Spleen (tissue), 11 donors: ENCODE results near the gene CCNJL. TPM values are rescaled to one million over a fixed set of nuclear protein-coding genes. Genes with fewer than 3 reads are reported as not detected.

Source experiments
- DNase-seq: peaks from one replicate; pipeline ENCODE4 v3.0.0-alpha.2; 2020
- H3K27ac ChIP-seq, 8 donors: fragments of 200-600 bp; sonication (generic) in 7 of 8; 1 replicate in 4 of 8; 2 replicates in 4 of 8; pipeline versions ENCODE4 v1.5.0 to v1.8.0; 2016 to 2021; ENCODE audit warnings: inconsistent platforms in 4 of 8, mild to moderate bottlenecking in 4 of 8, moderate library complexity in 1 of 8
- H3K27me3 ChIP-seq, 7 donors: fragments of 200-600 bp; sonication (generic) in 6 of 7; replicated peaks in 1 of 7; 1 replicate in 4 of 7; 2 replicates in 3 of 7; pipeline versions ENCODE4 v1.5.0 to v1.8.0; 2016 to 2021; ENCODE audit warnings: inconsistent platforms in 3 of 7, mild to moderate bottlenecking in 1 of 7
- H3K36me3 ChIP-seq, 6 donors: fragments of 200-600 bp; sonication (generic) in 5 of 6; 1 replicate in 4 of 6; 2 replicates in 2 of 6; pipeline versions ENCODE4 v1.5.0 to v1.8.0; 2016 to 2021; ENCODE audit warnings: inconsistent platforms in 2 of 6
- H3K4me1 ChIP-seq, 6 donors: fragments of 200-600 bp; sonication (generic) in 5 of 6; 1 replicate in 3 of 6; 2 replicates in 3 of 6; pipeline versions ENCODE4 v1.5.0 to v1.8.0; 2016 to 2021; ENCODE audit warnings: inconsistent platforms in 3 of 6
- H3K4me3 ChIP-seq, 8 donors: fragments of 200-600 bp; sonication (generic) in 7 of 8; 1 replicate in 4 of 8; 2 replicates in 4 of 8; pipeline versions ENCODE4 v1.5.0 to v1.8.0; 2016 to 2021; ENCODE audit warnings: inconsistent platforms in 4 of 8, mild to moderate bottlenecking in 4 of 8, moderate library complexity in 2 of 8
- H3K9me3 ChIP-seq, 8 donors: fragments of 200-600 bp; sonication (generic) in 7 of 8; 1 replicate in 4 of 8; 2 replicates in 4 of 8; pipeline versions ENCODE4 v1.5.0 to v1.8.0; 2016 to 2021; ENCODE audit warnings: inconsistent platforms in 4 of 8
- POLR2A ChIP-seq, 3 donors: fragments of 450-650 bp; IDR thresholded peaks; one replicate each; pipeline ENCODE4 v1.5.1; 2017; ENCODE audit warnings: antibody characterized with exemption in 3 of 3, mild to moderate bottlenecking in 1 of 3
- POLR2AphosphoS5 ChIP-seq, 3 donors: sonication (generic); formaldehyde crosslinking; IDR thresholded peaks; one replicate each; pipeline ENCODE4 v1.5.1; 2017; ENCODE audit warnings: antibody characterized with exemption in 3 of 3
- WGBS, 5 donors: extraction: QIAGEN DNeasy Blood & Tissue Kit in 3 of 5; methylation state at CpG; one replicate each; pipeline versions ENCODE4 v1.1.5 to v1.1.7; 2013 to 2018; 5-methylcytosine and 5-hydroxymethylcytosine counted together
- intact Hi-C: fragments of 100-400 bp; cut with DNase I; formaldehyde crosslinking; loops from one replicate; pipeline ENCODE4 v1.15.0; 2023; ENCODE audit warnings: low total_unique reads
- polyA plus RNA-seq, 3 donors: library from polyadenylated mRNA; stranded (reverse); fragments of 200-250 nt; gene quantifications; one replicate each; pipeline ENCODE4 v1.2.1, GENCODE V29; 2013
- total RNA-seq, 7 donors: library from RNA; depleted of rRNA in 3 of 7; stranded (reverse); fragments of >200 nt in 3 of 7; fragmentation: NEBNext Ultra II Directional in 4 of 7; extraction: Animal tissue kit (Norgen Biotek cat#: 25700) in 4 of 7; gene quantifications; one replicate each; pipeline versions ENCODE4 v1.1.0 to v1.2.1, GENCODE V29; 2016 to 2021
- TF ChIP-seq, protein P1 (sequence below), 11 experiments: fragments of 200-600 bp in 7 of 11; fragments of 450-650 bp in 4 of 11; sonication (generic) in 4 of 11; IDR thresholded peaks in 8 of 11; conservative IDR thresholded peaks in 3 of 11; 1 replicate in 7 of 11; 2 replicates in 4 of 11; pipeline versions ENCODE4 v1.4.0 to v1.8.0; 2016 to 2021; ENCODE audit warnings: antibody characterized with exemption in 11 of 11, inconsistent platforms in 4 of 11, mild to moderate bottlenecking in 1 of 11
- donor health status: healthy with polysubstance abuse.
- donor health status: DM: no; HTN: no; CAD: no; lungs with moderate emphysema.
- donor health status: DM: no; HTN: no; CAD: no.
- donor health status: Bipolar disorder and iron deficiency.
- donor health status: healthy.
- donor health status: DM: no; HTN: no; CAD: no.
- donor health status: DM: yes; HTN: yes; CAD: no.

CCNJL gene
- total and polyA plus RNA-seq, 10 donors: 1.3 to 24.9 (median 12.9) TPM

DNA sequence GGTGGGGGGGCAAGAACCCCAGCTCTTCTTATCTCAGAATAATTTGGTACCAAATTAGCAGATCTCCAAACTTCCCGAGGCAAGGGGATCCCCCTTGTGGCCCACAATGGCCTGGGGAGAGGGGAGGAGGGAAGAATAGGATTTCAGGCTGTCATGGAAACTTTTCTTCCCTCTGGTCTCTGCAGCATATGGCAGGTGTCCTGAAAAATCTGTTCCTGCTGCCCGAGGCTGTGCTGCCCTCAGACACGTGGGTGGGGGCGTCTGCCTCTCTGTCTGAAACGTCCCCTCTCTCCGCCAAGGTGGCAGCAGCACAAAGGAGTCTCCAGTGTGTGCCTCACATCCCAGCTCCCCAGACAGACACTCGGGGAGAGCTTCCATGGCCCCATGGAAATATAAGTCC is 34.0 kb downstream of the CCNJL start:
- Histone ChIP-seq H3K36me3 (peaks cover 0 to 48% (median 0%) of the 10 kb centered on the region in 6 donors), H3K4me3 (no peak overlapping the region), H3K4me1 (peaks cover 0 to 34% (median 8%) of the 10 kb centered on the region in 6 donors), H3K9me3 (no peaks in the 10 kb centered on the region), H3K27me3 (no peaks in the 10 kb centered on the region), H3K27ac (no peak overlapping the region)
- 78 to 81% (median 79%) methylated on average over 6 to 7 of the region's 7 CpGs for WGBS, 5 donors
- no peak for DNase-seq
- intact Hi-C loops: no loop called here
- TF ChIP-seq POLR2A (IDR thresholded peaks at IDR 0.05) (no peak), POLR2AphosphoS5 (IDR thresholded peaks at IDR 0.05) (no peak)
- TF ChIP-seq, protein P1, sequence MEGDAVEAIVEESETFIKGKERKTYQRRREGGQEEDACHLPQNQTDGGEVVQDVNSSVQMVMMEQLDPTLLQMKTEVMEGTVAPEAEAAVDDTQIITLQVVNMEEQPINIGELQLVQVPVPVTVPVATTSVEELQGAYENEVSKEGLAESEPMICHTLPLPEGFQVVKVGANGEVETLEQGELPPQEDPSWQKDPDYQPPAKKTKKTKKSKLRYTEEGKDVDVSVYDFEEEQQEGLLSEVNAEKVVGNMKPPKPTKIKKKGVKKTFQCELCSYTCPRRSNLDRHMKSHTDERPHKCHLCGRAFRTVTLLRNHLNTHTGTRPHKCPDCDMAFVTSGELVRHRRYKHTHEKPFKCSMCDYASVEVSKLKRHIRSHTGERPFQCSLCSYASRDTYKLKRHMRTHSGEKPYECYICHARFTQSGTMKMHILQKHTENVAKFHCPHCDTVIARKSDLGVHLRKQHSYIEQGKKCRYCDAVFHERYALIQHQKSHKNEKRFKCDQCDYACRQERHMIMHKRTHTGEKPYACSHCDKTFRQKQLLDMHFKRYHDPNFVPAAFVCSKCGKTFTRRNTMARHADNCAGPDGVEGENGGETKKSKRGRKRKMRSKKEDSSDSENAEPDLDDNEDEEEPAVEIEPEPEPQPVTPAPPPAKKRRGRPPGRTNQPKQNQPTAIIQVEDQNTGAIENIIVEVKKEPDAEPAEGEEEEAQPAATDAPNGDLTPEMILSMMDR (IDR thresholded peaks at IDR 0.05 in 8 of 11, conservative IDR thresholded peaks at IDR 0.05 in 3 of 11): no peak

DNA sequence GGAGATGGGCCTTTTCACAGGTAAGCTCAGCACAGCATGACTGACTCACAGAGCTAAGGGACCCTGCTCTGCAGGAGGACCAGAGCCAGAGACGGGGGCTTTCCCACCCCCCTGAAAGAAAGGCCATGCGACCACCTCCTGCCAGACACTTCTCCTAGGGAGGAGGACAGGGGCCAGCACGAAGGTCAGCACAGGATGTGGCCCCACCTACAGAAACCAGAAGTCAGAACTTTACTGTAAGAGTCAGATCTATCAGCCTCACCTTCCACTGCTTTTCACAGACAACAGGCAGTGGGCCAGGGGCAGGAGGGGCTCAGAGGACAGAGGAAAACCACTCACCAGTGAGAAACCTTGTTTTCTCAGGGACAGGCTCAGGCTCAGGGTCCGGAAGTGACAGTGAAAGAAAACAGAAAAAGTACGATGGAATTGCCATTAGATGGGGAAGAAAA is 37.9 kb downstream of the CCNJL start:
- Histone ChIP-seq H3K27me3 (no peaks in the 10 kb centered on the region), H3K36me3 (peaks cover 0 to 36% (median 0%) of the 10 kb centered on the region in 6 donors), H3K27ac (peak overlapping the region in 1 of 8 donors; percentile 43), H3K4me1 (peaks cover 20 to 57% (median 35%) of the 10 kb centered on the region in 6 donors), H3K9me3 (no peaks in the 10 kb centered on the region), H3K4me3 (no peak overlapping the region)
- TF ChIP-seq POLR2A (IDR thresholded peaks at IDR 0.05) (no peak), POLR2AphosphoS5 (IDR thresholded peaks at IDR 0.05) (no peak)
- TF ChIP-seq, protein P1 (IDR thresholded peaks at IDR 0.05 in 8 of 11, conservative IDR thresholded peaks at IDR 0.05 in 3 of 11): no peak
- DNase-seq: peak; percentile 42
- WGBS, 5 donors: 47 to 64% (median 59%) methylated on average over 4 to 5 of the region's 5 CpGs
- intact Hi-C loops: no loop called here

DNA sequence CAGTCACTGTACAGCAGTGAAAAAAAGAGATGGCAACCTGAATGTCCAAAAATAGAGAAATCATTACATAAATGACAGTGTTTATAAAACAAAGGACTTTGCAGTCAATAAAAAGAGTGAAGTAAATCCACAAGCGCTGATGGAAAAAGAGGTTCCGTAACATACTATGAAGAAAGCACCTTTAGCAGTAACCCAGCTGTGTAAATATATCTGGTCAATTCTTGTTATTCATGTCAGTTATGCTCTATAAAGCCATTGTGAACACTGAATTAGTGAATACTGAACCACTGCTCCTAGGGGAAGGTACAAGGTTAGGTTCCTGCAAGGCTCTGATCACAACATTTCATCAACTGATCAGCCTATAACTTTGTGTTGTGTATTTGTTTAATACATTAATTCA is 39.5 kb downstream of the CCNJL start:
- 89 to 99% (median 96%) methylated on average over 2 of the region's 2 CpGs for WGBS, 5 donors
- intact Hi-C loops: no loop called here
- TF ChIP-seq POLR2A (IDR thresholded peaks at IDR 0.05) (no peak), POLR2AphosphoS5 (IDR thresholded peaks at IDR 0.05) (no peak)
- TF ChIP-seq, protein P1 (IDR thresholded peaks at IDR 0.05 in 8 of 11, conservative IDR thresholded peaks at IDR 0.05 in 3 of 11): no peak
- no peak for DNase-seq
- H3K9me3 ChIP-seq: no peaks in the 10 kb centered on the region
- H3K4me1 ChIP-seq: peaks cover 32 to 73% (median 51%) of the 10 kb centered on the region in 6 donors
- peaks cover 0 to 21% (median 0%) of the 10 kb centered on the region in 6 donors for H3K36me3 ChIP-seq
- H3K27me3 ChIP-seq: no peaks in the 10 kb centered on the region
- H3K4me3 ChIP-seq: no peak overlapping the region
- H3K27ac ChIP-seq: no peak overlapping the region

DNA sequence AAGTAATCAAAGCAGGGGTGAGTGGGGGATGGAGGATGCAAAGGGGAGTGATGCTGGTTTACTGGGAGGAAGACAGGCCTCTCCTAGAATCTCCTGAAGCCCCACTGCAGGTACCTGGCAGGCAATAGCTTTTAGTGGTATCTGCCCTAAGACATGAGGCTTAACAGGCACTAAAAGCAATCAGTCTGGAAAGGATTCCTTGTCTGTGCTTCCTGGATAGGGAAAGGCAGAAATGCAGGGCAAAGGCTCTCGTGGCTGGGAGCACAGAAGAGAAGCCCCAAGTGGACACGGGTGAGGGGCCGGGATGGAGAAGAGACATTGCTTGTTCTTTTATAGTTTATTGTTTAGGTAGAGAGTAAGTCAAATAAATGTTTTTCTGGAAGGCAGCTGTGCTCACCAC is 40.1 kb downstream of the CCNJL start:
- H3K27ac ChIP-seq: peak overlapping the region in 5 of 8 donors; percentile 63 to 92 (median 70)
- no peaks in the 10 kb centered on the region for H3K9me3 ChIP-seq
- intact Hi-C loops: no loop called here
- H3K4me1 ChIP-seq: peaks cover 32 to 79% (median 53%) of the 10 kb centered on the region in 6 donors
- TF ChIP-seq POLR2AphosphoS5 (IDR thresholded peaks at IDR 0.05): no peak
- TF ChIP-seq, protein P1 (IDR thresholded peaks at IDR 0.05 in 8 of 11, conservative IDR thresholded peaks at IDR 0.05 in 3 of 11): no peak
- no peak for TF ChIP-seq POLR2A (IDR thresholded peaks at IDR 0.05)
- H3K4me3 ChIP-seq: no peak overlapping the region
- 62 to 90% (median 77%) methylated on average over 3 of the region's 3 CpGs for WGBS, 5 donors
- DNase-seq: peak; percentile 37
- H3K27me3 ChIP-seq: no peaks in the 10 kb centered on the region
- peaks cover 0 to 20% (median 0%) of the 10 kb centered on the region in 6 donors for H3K36me3 ChIP-seq
